GM21723 (cell line): Measurements from ENCODE around the gene ZNRD2.

Experiments used
- ATAC-seq: cut with Tn5 transposase; IDR thresholded peaks from one replicate; pipeline ENCODE4 v1.9.1; 2021; ENCODE audit warnings: mild to moderate bottlenecking, moderate library complexity; ENCODE audit not compliant: unreplicated experiment

Gene ZNRD2

GRCh38 chr11:65572356-65573051, 2.2 kb downstream of the ZNRD2 start, which contains the start of gene FAM89B:
TSS of gene FAM89B (plus strand) at chr11:65572538. CDS start at chr11:65572670, 132 bp downstream.
- ATAC-seq = no peak

GRCh38 chr11:65573391-65574079, 3.3 kb downstream of the ZNRD2 start:
- no peak for ATAC-seq

- ATAC-seq = peak; percentile 29
Measured at GRCh38 chr11:65574109-65574810, 4.0 kb downstream of the ZNRD2 start.

- no peak for ATAC-seq
Measured at GRCh38 chr11:65574811-65575567, 4.7 kb downstream of the ZNRD2 start.

GRCh38 chr11:65575568-65576231, 5.4 kb downstream of the ZNRD2 start, which contains the start of gene EHBP1L1:
TSS of gene EHBP1L1 (plus strand) at chr11:65576053. CDS start at chr11:65576303, 250 bp downstream.
- ATAC-seq = peak; percentile 27

GRCh38 chr11:65576232-65576866, 6.1 kb downstream of the ZNRD2 start:
- ATAC-seq = no peak

- no peak for ATAC-seq
Measured at GRCh38 chr11:65576867-65577755, 6.8 kb downstream of the ZNRD2 start.

- no peak for ATAC-seq
Measured at GRCh38 chr11:65577756-65578109, 7.5 kb downstream of the ZNRD2 start.

GRCh38 chr11:65578134-65578533, 7.9 kb downstream of the ZNRD2 start:
- no peak for ATAC-seq

GRCh38 chr11:65578667-65579066, 8.4 kb downstream of the ZNRD2 start:
- no peak for ATAC-seq

- ATAC-seq = no peak
Measured at GRCh38 chr11:65579291-65579690, 9.0 kb downstream of the ZNRD2 start.

GRCh38 chr11:65580031-65580692, 9.9 kb downstream of the ZNRD2 start:
- no peak for ATAC-seq

GRCh38 chr11:65580756-65581155, 10.5 kb downstream of the ZNRD2 start:
- no peak for ATAC-seq

GRCh38 chr11:65581928-65582327, 11.7 kb downstream of the ZNRD2 start:
- ATAC-seq = no peak

GRCh38 chr11:65583589-65583988, 13.3 kb downstream of the ZNRD2 start:
- ATAC-seq = no peak

GRCh38 chr11:65584106-65584505, 13.8 kb downstream of the ZNRD2 start:
- ATAC-seq = no peak

- no peak for ATAC-seq
Measured at GRCh38 chr11:65584723-65585171, 14.5 kb downstream of the ZNRD2 start.
